HCT116 (cell line): ENCODE measurements around the gene ZNF785. TPM values are rescaled to one million over a fixed set of nuclear protein-coding genes. Genes with fewer than 3 reads are reported as not detected.

Experiments
- ATAC-seq: fragments of 200-7000 bp; cut with Tn5 transposase; 2 replicates; pipeline ENCODE4 v1.9.1; 2020; ENCODE audit warnings: mild to moderate bottlenecking, moderate library complexity
- BruUV-seq: library from RNA; stranded (reverse); fragments of 400-500 nt; replicated peaks from 2 replicates; lab custom pipeline; 2021; lab: Mats Ljungman, UMichigan
- CTCF ChIA-PET: fragments of 300-600 bp; sonication (Branson Sonifier 250); formaldehyde crosslinking; loops from one replicate; lab custom pipeline; 2021; ENCODE audit warnings: antibody characterized with exemption; lab: Charles Lee
- POLR2A ChIA-PET: fragments of 300-600, 350-600 bp; sonication (Branson Sonifier 250); formaldehyde crosslinking; loops from one replicate; lab custom pipeline; 2021; ENCODE audit warnings: antibody characterized with exemption; lab: Charles Lee
- RAD21 ChIA-PET, 2 experiments: fragments of 300-600 bp; sonication (Branson Sonifier 250); formaldehyde crosslinking; loops; one replicate each; lab custom pipeline; 2023; ENCODE audit warnings: low total read pairs in 2 of 2; ENCODE audit not compliant: uncharacterized antibody in 2 of 2, unreplicated experiment in 2 of 2, low non-redundant PET in 1 of 2; lab: Charles Lee
- DNase-seq: peaks from one replicate; pipeline ENCODE4 v3.0.0-alpha.2; 2010; ENCODE audit warnings: low read depth, low spot score
- H2AFZ ChIP-seq: fragments of 200-600 bp; shearing (Covaris generic), sonication (generic); 2 replicates; pipeline ENCODE4 v1.6.1; 2017; ENCODE audit warnings: low read depth, mixed run types, mixed read lengths, antibody characterized with exemption, low read length; ENCODE audit not compliant: poor library complexity, severe bottlenecking
- H3K27ac ChIP-seq: 2 replicates; pipeline ENCODE4 v1.5.1; 2012; ENCODE audit warnings: low read depth, low read length
- H3K27me3 ChIP-seq: fragments of 200-600 bp; sonication (generic); 2 replicates; pipeline ENCODE4 v1.6.1; 2016; ENCODE audit warnings: mixed run types, low read length, mixed read lengths; ENCODE audit not compliant: insufficient read depth
- H3K36me3 ChIP-seq, 2 experiments: fragments of 200-500 bp in 1 of 2; fragments of 200-600 bp in 1 of 2; sonication (Bioruptor generic) in 1 of 2; sonication (generic) in 1 of 2; 2 replicates each; pipeline versions ENCODE4 v1.5.1 to v1.6.1; 2014 to 2016; ENCODE audit warnings: low read length in 2 of 2, inconsistent platforms in 1 of 2, mixed read lengths in 1 of 2, mixed run types in 1 of 2; ENCODE audit not compliant: insufficient read depth in 2 of 2, control insufficient read depth in 1 of 2
- H3K4me1 ChIP-seq, 2 experiments: fragments of 200-600 bp in 1 of 2; sonication (generic) in 1 of 2; 2 replicates each; pipeline versions ENCODE4 v1.5.1 to v1.6.1; 2012 to 2017; ENCODE audit warnings: low read length in 2 of 2, inconsistent platforms in 1 of 2, mild to moderate bottlenecking in 1 of 2, mixed read lengths in 1 of 2, mixed run types in 1 of 2, moderate library complexity in 1 of 2; ENCODE audit not compliant: insufficient read depth in 2 of 2, control insufficient read depth in 1 of 2
- H3K4me2 ChIP-seq: fragments of 200-600 bp; sonication (generic); 2 replicates; pipeline ENCODE4 v1.6.1; 2017; ENCODE audit warnings: mixed run types, low read length, mixed read lengths
- H3K4me3 ChIP-seq, 2 experiments: fragments of 200-600 bp in 1 of 2; sonication (generic) in 1 of 2; replicated peaks in 1 of 2; 2 replicates each; pipeline ENCODE4 v1.5.1; 2011 to 2016; ENCODE audit warnings: low read length in 2 of 2, control low read depth in 1 of 2, low read depth in 1 of 2, mild to moderate bottlenecking in 1 of 2, mixed read lengths in 1 of 2, mixed run types in 1 of 2
- H3K79me2 ChIP-seq: fragments of 200-600 bp; sonication (generic); 2 replicates; pipeline ENCODE4 v1.6.1; 2017; ENCODE audit warnings: mild to moderate bottlenecking, mixed run types, low read length, moderate library complexity, mixed read lengths; ENCODE audit not compliant: insufficient read depth
- H3K9ac ChIP-seq: fragments of 200-600 bp; sonication (generic); 2 replicates; pipeline ENCODE4 v1.6.1; 2016; ENCODE audit warnings: low read length, mixed read lengths
- H3K9me2 ChIP-seq: fragments of 200-600 bp; sonication (generic), shearing (Covaris generic); 2 replicates; pipeline ENCODE4 v1.6.1; 2017; ENCODE audit warnings: mixed run types, mild to moderate bottlenecking, moderate library complexity; ENCODE audit not compliant: insufficient read depth
- H3K9me3 ChIP-seq, 2 experiments: fragments of 200-500 bp in 1 of 2; fragments of 200-600 bp in 1 of 2; sonication (Bioruptor generic) in 1 of 2; sonication (generic) in 1 of 2; 2 replicates each; pipeline ENCODE4 v1.6.1; 2014 to 2017; ENCODE audit warnings: low read length in 2 of 2, mixed read lengths in 2 of 2, inconsistent platforms in 1 of 2, low read depth in 1 of 2, mild to moderate bottlenecking in 1 of 2, mixed run types in 1 of 2, moderate library complexity in 1 of 2; ENCODE audit not compliant: control insufficient read depth in 1 of 2, insufficient read depth in 1 of 2
- H4K20me1 ChIP-seq: fragments of 200-600 bp; sonication (generic), shearing (Covaris generic); 2 replicates; pipeline ENCODE4 v1.6.1; 2017; ENCODE audit warnings: mixed run types, mild to moderate bottlenecking, moderate library complexity; ENCODE audit not compliant: insufficient read depth
- CBX3 ChIP-seq: IDR thresholded peaks from 2 replicates; pipeline ENCODE4 v1.6.1; 2012; ENCODE audit warnings: low read depth
- CEBPB ChIP-seq: IDR thresholded peaks from 2 replicates; pipeline ENCODE4 v1.6.1; 2012; ENCODE audit warnings: low read depth
- ELF1 ChIP-seq: IDR thresholded peaks from 2 replicates; pipeline ENCODE4 v1.6.1; 2012; ENCODE audit warnings: low read depth, borderline replicate concordance
- EZH2 ChIP-seq: fragments of 200-600 bp; sonication (generic); IDR thresholded peaks from 2 replicates; pipeline ENCODE4 v1.6.1; 2017; ENCODE audit warnings: antibody characterized with exemption, mixed run types
- EZH2phosphoT487 ChIP-seq: fragments of 200-600 bp; IDR thresholded peaks from 2 replicates; pipeline ENCODE4 v1.6.1; 2018; ENCODE audit warnings: antibody characterized with exemption, borderline replicate concordance
- FOSL1 ChIP-seq: IDR thresholded peaks from 2 replicates; pipeline ENCODE4 v1.6.1; 2012; ENCODE audit warnings: low read depth
- JUND ChIP-seq: IDR thresholded peaks from 2 replicates; pipeline ENCODE4 v1.6.1; 2012
- RAD21 ChIP-seq: IDR thresholded peaks from 2 replicates; pipeline ENCODE4 v1.6.1; 2012; ENCODE audit warnings: low read depth, mild to moderate bottlenecking
- SP1 ChIP-seq: IDR thresholded peaks from 2 replicates; pipeline ENCODE4 v1.6.1; 2012; ENCODE audit warnings: low read depth
- SRF ChIP-seq: IDR thresholded peaks from 2 replicates; pipeline ENCODE4 v1.6.1; 2012; ENCODE audit warnings: low read depth
- TCF7L2 ChIP-seq: IDR thresholded peaks from 2 replicates; pipeline ENCODE4 v1.7.0; 2011; ENCODE audit warnings: borderline replicate concordance, inconsistent platforms; ENCODE audit not compliant: insufficient read depth, insufficient read length; ENCODE audit errors: extremely low read depth
- YY1 ChIP-seq: IDR thresholded peaks from 2 replicates; pipeline ENCODE4 v1.6.1; 2011; ENCODE audit warnings: low read length, low read depth, moderate library complexity, mild to moderate bottlenecking; ENCODE audit not compliant: insufficient replicate concordance; ENCODE audit errors: extremely low read depth
- ZFX ChIP-seq: fragments of 450-650 bp; IDR thresholded peaks from 2 replicates; pipeline ENCODE4 v1.6.1; 2017
- intact Hi-C: fragments of 100-400 bp; cut with micrococcal nuclease; formaldehyde crosslinking; loops from 2 replicates; pipeline ENCODE4 v1.10.0; 2022
- total RNA-seq: library from RNA; stranded (reverse); gene quantifications from one replicate; pipeline ENCODE4 v1.2.1, GENCODE V29; 2021; ENCODE audit not compliant: unreplicated experiment
- TF ChIP-seq, protein P1 (sequence below): IDR thresholded peaks from 2 replicates; pipeline ENCODE4 v1.6.1; 2012
- TF ChIP-seq, protein P2 (sequence below): IDR thresholded peaks from 2 replicates; pipeline ENCODE4 v1.6.1; 2012; ENCODE audit warnings: low read depth
- TF ChIP-seq, protein P3 (sequence below): IDR thresholded peaks from 2 replicates; pipeline ENCODE4 v1.6.1; 2011; ENCODE audit warnings: mild to moderate bottlenecking, low read length, moderate library complexity; ENCODE audit not compliant: insufficient replicate concordance; ENCODE audit errors: extremely low read depth
- TF ChIP-seq, protein P4 (sequence below): IDR thresholded peaks from 2 replicates; pipeline ENCODE4 v1.6.1; 2012

Gene ZNF785
- total RNA-seq, 1 experiment from 2014 or later = 0.15 TPM

DNA sequence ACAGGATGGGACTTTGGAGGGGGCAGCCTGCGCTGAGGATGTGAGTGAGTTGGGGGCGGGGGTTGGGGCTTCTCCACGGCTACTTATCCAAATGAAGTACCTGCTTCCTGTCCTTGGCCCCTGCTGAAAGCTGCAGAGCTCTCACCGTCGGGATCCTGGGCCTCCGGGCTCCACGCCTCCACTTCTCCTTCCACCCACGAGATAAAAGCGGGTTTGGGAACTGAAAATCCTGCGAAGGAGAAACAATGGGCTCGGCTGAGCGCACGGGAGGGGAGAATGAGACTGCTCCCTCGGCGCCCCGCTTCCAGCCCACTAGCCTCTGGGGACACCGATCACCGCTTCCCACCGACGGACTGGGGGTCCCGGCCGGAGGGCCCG, 486 bp downstream of the ZNF785 start:
- TF ChIP-seq SP1 = no peak
- TF ChIP-seq, protein P1, sequence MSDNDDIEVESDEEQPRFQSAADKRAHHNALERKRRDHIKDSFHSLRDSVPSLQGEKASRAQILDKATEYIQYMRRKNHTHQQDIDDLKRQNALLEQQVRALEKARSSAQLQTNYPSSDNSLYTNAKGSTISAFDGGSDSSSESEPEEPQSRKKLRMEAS = no peak
- TF ChIP-seq EZH2 = no peak
- TF ChIP-seq EZH2phosphoT487 = no peak
- no peak for TF ChIP-seq SRF
- no peak for TF ChIP-seq TCF7L2
- TF ChIP-seq ELF1 = no peak
- TF ChIP-seq YY1 = no peak
- TF ChIP-seq FOSL1 = no peak
- TF ChIP-seq, protein P2, sequence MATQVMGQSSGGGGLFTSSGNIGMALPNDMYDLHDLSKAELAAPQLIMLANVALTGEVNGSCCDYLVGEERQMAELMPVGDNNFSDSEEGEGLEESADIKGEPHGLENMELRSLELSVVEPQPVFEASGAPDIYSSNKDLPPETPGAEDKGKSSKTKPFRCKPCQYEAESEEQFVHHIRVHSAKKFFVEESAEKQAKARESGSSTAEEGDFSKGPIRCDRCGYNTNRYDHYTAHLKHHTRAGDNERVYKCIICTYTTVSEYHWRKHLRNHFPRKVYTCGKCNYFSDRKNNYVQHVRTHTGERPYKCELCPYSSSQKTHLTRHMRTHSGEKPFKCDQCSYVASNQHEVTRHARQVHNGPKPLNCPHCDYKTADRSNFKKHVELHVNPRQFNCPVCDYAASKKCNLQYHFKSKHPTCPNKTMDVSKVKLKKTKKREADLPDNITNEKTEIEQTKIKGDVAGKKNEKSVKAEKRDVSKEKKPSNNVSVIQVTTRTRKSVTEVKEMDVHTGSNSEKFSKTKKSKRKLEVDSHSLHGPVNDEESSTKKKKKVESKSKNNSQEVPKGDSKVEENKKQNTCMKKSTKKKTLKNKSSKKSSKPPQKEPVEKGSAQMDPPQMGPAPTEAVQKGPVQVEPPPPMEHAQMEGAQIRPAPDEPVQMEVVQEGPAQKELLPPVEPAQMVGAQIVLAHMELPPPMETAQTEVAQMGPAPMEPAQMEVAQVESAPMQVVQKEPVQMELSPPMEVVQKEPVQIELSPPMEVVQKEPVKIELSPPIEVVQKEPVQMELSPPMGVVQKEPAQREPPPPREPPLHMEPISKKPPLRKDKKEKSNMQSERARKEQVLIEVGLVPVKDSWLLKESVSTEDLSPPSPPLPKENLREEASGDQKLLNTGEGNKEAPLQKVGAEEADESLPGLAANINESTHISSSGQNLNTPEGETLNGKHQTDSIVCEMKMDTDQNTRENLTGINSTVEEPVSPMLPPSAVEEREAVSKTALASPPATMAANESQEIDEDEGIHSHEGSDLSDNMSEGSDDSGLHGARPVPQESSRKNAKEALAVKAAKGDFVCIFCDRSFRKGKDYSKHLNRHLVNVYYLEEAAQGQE = no peak
- TF ChIP-seq JUND = no peak
- TF ChIP-seq CEBPB = no peak
- no peak for TF ChIP-seq RAD21
- TF ChIP-seq, protein P3, sequence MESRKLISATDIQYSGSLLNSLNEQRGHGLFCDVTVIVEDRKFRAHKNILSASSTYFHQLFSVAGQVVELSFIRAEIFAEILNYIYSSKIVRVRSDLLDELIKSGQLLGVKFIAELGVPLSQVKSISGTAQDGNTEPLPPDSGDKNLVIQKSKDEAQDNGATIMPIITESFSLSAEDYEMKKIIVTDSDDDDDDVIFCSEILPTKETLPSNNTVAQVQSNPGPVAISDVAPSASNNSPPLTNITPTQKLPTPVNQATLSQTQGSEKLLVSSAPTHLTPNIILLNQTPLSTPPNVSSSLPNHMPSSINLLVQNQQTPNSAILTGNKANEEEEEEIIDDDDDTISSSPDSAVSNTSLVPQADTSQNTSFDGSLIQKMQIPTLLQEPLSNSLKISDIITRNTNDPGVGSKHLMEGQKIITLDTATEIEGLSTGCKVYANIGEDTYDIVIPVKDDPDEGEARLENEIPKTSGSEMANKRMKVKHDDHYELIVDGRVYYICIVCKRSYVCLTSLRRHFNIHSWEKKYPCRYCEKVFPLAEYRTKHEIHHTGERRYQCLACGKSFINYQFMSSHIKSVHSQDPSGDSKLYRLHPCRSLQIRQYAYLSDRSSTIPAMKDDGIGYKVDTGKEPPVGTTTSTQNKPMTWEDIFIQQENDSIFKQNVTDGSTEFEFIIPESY = no peak
- TF ChIP-seq, protein P4, sequence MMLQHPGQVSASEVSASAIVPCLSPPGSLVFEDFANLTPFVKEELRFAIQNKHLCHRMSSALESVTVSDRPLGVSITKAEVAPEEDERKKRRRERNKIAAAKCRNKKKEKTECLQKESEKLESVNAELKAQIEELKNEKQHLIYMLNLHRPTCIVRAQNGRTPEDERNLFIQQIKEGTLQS = no peak
- TF ChIP-seq CBX3 = no peak
- no peak for TF ChIP-seq ZFX
- RAD21 ChIA-PET = no interaction called here
- POLR2A ChIA-PET = no interaction called here
- no peaks in the 10 kb centered on the region for H3K27me3 ChIP-seq
- no peaks in the 10 kb centered on the region for H3K79me2 ChIP-seq
- H3K9ac ChIP-seq = no peak overlapping the region
- no peak overlapping the region for H3K4me2 ChIP-seq
- H3K4me3 ChIP-seq = no peak overlapping the region
- no peaks in the 10 kb centered on the region for H3K9me3 ChIP-seq
- H2AFZ ChIP-seq = no peak overlapping the region
- H4K20me1 ChIP-seq = no peaks in the 10 kb centered on the region
- intact Hi-C loops = no loop called here
- no peak for ATAC-seq
- H3K36me3 ChIP-seq = no peaks in the 10 kb centered on the region
- no peaks in the 10 kb centered on the region for H3K9me2 ChIP-seq
- CTCF ChIA-PET = no interaction called here
- BruUV-seq = no TSS peak
- no peaks in the 10 kb centered on the region for H3K4me1 ChIP-seq
- DNase-seq = no peak
- no peak overlapping the region for H3K27ac ChIP-seq
